Sciatic nerve (tissue), 2 donors: Measurements from ENCODE around the gene GOLT1B. TPM values are rescaled to one million over a fixed set of nuclear protein-coding genes. Genes with fewer than 3 reads are reported as not detected.
"Not testable (repeated sequence)": the region's sequence is repeated elsewhere in the genome, so short reads cannot be mapped to it uniquely, and the experiment has no call there.

ENCODE experiments used
- ATAC-seq: fragments of 200-7000 bp; cut with Tn5 transposase; one replicate; pipeline ENCODE4 v1.9.1; 2020; ENCODE audit warnings: mild to moderate bottlenecking, moderate library complexity
- DNase-seq: peaks from one replicate; pipeline ENCODE4 v3.0.0-alpha.2; 2020; ENCODE audit warnings: low spot score
- intact Hi-C: fragments of 100-400 bp; cut with DNase I; formaldehyde crosslinking; loops from one replicate; pipeline ENCODE4 v1.14.2; 2022
- total RNA-seq: library from RNA; stranded (reverse); fragmentation: NEBNext Ultra II Directional; extraction: Animal tissue kit (Norgen Biotek cat#: 25700); gene quantifications from one replicate; pipeline ENCODE4 v1.2.1, GENCODE V29; 2021
- donor health status: DM: no; HTN: no; CAD: no.
- donor health status: DM: no; HTN: no; CAD: no.

The GOLT1B gene
- 26.6 TPM for total RNA-seq

- peak; percentile 100 for ATAC-seq
Measured at GRCh38 chr12:21501258-21502163, at the start of gene GOLT1B, which contains the start of gene RECQL. TSS of gene GOLT1B (plus strand) at chr12:21501789. CDS start at chr12:21501924, 135 bp downstream. TSS of gene RECQL (minus strand) at chr12:21501635. CDS start at chr12:21499570, 2,065 bp downstream.

GRCh38 chr12:21453312-21453852 is 48.2 kb upstream of the GOLT1B start:
- DNase-seq, result no peak
- intact Hi-C loops, result no loop called here
- ATAC-seq, result no peak

More at GRCh38 chr12:21501258-21502163, at the start of gene GOLT1B, which contains the start of gene RECQL:
- DNase-seq, result peak; percentile 92
- intact Hi-C loops, result no loop called here

GRCh38 chr12:21456291-21456780 is 45.3 kb upstream of the GOLT1B start:
- ATAC-seq, result no peak
- intact Hi-C loops, result no loop called here

DNA sequence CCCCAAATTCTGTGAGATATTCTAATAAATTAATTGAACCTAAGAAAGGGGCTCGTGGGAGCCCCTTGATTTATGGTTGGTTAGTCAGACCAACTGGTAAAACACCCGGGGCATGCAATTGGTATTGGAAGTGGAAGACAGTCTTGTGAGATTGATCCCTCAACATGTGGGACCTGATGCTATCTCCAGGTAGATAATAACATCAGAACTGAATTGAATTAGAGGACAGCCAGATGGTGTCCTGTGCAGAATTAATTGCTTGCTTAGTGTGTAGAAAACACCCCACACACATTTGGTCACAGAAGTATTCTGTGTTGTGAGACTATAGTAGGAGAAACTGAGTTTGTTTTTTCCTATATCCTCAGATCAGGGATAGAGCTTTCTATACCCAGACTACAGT is 42.1 kb upstream of the GOLT1B start:
- intact Hi-C loops, result no loop called here
- DNase-seq (no peak), ATAC-seq (no peak)

More at GRCh38 chr12:21456291-21456780, 45.3 kb upstream of the GOLT1B start:
- no peak for DNase-seq

- DNase-seq, intact Hi-C loops, ATAC-seq: not testable (repeated sequence)
Measured at GRCh38 chr12:21467334-21467733, 34.3 kb upstream of the GOLT1B start.

DNA sequence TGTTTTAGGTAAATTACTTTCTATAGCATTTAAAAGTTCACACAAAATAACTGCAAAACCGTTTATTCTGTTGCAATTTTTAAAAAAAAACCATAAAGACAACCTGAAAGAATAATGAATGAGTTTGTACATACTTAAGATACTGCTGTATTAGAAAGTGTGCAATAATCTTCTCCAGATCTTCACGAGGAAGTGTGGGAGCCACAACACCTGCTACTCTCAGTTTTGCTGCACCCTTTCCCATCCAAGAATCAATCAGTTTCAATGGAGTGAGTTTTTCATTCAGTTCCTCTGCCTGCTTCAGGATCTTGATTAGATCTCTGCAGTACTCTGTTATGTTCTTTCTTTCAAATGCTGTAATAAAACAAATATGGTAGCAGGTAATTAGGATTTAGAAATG is 30.3 kb upstream of the GOLT1B start:
- no peak for ATAC-seq
- intact Hi-C loops, result no loop called here
- DNase-seq, result no peak

DNA sequence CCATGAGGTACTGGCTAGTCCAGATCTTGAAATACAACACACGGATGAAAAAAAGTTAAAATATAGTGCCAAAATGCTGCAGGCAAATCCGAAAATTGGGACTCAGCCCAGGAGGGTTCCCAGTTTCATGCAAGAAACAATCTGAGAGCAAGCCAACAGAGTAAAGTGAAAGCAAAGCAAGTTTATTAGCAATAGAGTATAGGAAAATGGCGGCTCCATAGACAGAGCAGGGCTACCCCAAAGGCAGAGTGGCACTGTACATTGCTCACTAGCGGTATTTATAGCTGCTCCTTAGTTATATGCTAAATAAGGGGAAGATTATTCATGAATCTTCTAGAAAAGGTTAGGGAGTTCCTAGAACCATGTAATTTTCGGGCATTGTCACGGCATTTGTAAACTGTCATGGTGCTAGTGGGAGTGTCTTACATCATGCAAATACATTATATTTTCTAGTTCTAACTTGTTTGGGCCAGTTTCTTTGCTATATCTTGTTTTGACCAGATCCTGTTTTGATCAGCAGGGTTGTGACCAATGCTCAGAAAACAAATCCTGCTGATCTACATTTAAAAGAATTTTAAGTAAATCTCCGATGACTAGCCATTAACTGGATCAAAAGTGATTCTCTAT is 29.3 kb upstream of the GOLT1B start:
- intact Hi-C loops, result no loop called here
- no peak for ATAC-seq
- no peak for DNase-seq

DNA sequence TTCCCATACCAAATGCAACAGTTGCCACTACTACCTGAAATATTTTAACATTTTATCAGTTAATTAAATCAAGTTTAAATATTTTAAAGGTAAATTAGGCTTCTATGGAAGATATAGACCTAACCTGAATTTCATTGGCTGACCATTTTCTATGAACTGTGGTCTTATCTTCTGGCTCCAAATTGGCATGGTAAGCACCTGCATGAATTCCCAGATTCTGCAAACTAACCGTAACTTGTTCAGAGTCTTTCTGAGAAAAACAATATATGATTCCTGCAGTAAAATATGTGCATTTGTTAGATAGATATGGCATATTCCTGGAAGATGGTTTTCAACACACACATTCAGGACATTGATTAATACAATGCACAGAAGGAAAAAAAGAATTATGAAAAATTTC is 26.0 kb upstream of the GOLT1B start:
- no peak for DNase-seq
- no peak for ATAC-seq
- intact Hi-C loops, result no loop called here

GRCh38 chr12:21476949-21477348 is 24.6 kb upstream of the GOLT1B start:
- ATAC-seq (no peak), DNase-seq (no peak)
- intact Hi-C loops, result no loop called here

DNA sequence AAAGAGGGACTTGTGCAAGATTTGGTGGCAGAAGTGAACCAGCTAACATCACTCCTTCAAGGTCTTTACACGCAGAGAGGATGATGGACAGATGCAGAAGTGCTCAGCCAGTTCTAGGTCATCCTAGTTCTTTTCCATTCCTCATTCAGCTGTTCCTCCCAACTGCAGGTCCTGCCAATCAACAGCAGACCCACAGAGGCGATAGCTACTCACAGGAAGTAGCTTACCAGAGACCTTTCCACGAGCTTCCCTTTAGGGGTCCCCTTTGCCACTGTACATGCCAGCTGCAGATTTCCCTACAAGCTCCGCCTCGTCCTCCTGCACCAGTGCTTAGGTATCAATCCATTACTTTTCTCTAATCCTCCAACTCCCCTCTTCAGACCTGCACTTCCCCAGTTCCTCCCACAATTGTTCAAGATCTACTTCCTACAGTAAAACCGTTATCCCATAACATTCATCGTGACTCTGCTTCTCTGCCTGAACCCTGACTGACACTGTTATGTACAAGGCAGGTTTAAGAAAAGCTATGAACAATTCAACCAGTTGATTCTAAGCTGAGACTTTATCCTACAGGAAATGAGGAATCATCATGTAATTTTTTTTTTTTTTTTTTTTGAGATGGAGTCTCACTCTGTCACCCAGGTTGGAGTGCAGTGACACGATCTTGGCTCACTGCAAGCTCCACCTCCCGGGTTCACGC is 22.7 kb upstream of the GOLT1B start:
- intact Hi-C loops, result no loop called here
- no peak for DNase-seq
- ATAC-seq, result no peak

- no peak for DNase-seq
- ATAC-seq, result no peak
- intact Hi-C loops, result no loop called here
Measured at GRCh38 chr12:21483531-21483930, 18.1 kb upstream of the GOLT1B start.

DNA sequence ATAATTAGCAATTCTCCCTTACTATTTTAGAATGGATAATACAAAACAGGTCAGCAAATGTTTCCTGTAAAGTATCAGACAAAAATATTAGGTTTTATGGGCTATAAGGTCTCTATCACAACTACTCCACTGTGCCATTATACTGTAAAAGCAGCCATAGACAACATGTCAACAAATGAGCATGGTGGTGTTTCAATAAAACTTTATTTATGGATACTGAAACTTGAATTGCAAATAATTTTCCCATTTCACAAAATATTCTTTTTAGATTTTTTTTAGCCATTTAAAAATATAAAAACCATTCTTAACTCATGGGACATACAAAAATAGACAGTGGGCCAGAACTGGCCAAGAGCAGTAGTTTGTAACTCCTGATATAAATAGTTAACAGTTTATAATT is 15.6 kb upstream of the GOLT1B start:
- DNase-seq, result no peak
- no peak for ATAC-seq
- intact Hi-C loops, result no loop called here

DNA sequence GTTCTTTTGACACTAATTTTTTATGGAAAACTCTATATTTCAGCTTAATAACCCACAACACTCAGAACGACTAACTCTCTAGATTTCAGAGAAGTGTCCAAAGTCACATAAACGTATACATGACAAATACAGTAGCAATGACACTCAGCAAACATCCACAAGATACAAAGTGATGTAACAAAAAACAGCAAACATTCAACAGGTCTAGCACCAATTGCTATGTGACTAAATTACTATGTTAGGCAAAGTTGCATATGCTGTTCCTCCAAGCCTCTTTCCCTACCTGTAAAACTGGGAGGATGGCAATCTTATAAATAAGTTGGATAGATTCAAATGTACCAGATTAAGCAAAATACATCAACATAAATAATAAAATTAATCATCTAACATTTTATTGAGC is 1.8 kb upstream of the GOLT1B start:
- intact Hi-C loops, result no loop called here
- no peak for ATAC-seq
- no peak for DNase-seq

- ATAC-seq (no peak), DNase-seq (no peak)
- intact Hi-C loops, result no loop called here
Measured at GRCh38 chr12:21500786-21501257, 767 bp upstream of the GOLT1B start.

- no peak for ATAC-seq
Measured at GRCh38 chr12:21502164-21502496, 541 bp downstream of the GOLT1B start.

GRCh38 chr12:21502872-21503271 is 1.3 kb downstream of the GOLT1B start:
- intact Hi-C loops, result no loop called here
- no peak for ATAC-seq
- no peak for DNase-seq

More at GRCh38 chr12:21502164-21502496, 541 bp downstream of the GOLT1B start:
- peak; percentile 64 for DNase-seq
- intact Hi-C loops, result no loop called here

- intact Hi-C loops, result no loop called here
- ATAC-seq (no peak), DNase-seq (no peak)
Measured at GRCh38 chr12:21505888-21506287, 4.3 kb downstream of the GOLT1B start.

GRCh38 chr12:21507849-21508248 is 6.3 kb downstream of the GOLT1B start:
- DNase-seq (no peak), ATAC-seq (no peak)
- intact Hi-C loops, result no loop called here

GRCh38 chr12:21509768-21510167 is 8.2 kb downstream of the GOLT1B start:
- ATAC-seq, result no peak
- DNase-seq, result no peak
- intact Hi-C loops, result no loop called here
